ENCODE results near the gene PPP2R3A.

GRCh38 chr3:136186344-136186743, 220.8 kb downstream of the PPP2R3A start:
- TF ChIP-seq, protein P1, sequence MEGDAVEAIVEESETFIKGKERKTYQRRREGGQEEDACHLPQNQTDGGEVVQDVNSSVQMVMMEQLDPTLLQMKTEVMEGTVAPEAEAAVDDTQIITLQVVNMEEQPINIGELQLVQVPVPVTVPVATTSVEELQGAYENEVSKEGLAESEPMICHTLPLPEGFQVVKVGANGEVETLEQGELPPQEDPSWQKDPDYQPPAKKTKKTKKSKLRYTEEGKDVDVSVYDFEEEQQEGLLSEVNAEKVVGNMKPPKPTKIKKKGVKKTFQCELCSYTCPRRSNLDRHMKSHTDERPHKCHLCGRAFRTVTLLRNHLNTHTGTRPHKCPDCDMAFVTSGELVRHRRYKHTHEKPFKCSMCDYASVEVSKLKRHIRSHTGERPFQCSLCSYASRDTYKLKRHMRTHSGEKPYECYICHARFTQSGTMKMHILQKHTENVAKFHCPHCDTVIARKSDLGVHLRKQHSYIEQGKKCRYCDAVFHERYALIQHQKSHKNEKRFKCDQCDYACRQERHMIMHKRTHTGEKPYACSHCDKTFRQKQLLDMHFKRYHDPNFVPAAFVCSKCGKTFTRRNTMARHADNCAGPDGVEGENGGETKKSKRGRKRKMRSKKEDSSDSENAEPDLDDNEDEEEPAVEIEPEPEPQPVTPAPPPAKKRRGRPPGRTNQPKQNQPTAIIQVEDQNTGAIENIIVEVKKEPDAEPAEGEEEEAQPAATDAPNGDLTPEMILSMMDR (conservative IDR thresholded peaks at IDR 0.05 in 1 of 2, IDR thresholded peaks at IDR 0.05 in 1 of 2; ENCODE audit: low read depth in 1 of 2, low read length in 2 of 2) = no peak
- no peak for TF ChIP-seq EZH2 (IDR thresholded peaks at IDR 0.05; ENCODE audit: low read length, missing control alignments)

Data from fibroblast of lung (primary cell).